ENCODE data around the gene ATG4C. TPM values are rescaled to one million over a fixed set of nuclear protein-coding genes. Genes with fewer than 3 reads are reported as not detected.

The ATG4C gene
- total and polyA plus RNA-seq, 2 of the 4 experiments (the other 2 are of a cell fraction) = 4.7 to 7.2 TPM

DNA sequence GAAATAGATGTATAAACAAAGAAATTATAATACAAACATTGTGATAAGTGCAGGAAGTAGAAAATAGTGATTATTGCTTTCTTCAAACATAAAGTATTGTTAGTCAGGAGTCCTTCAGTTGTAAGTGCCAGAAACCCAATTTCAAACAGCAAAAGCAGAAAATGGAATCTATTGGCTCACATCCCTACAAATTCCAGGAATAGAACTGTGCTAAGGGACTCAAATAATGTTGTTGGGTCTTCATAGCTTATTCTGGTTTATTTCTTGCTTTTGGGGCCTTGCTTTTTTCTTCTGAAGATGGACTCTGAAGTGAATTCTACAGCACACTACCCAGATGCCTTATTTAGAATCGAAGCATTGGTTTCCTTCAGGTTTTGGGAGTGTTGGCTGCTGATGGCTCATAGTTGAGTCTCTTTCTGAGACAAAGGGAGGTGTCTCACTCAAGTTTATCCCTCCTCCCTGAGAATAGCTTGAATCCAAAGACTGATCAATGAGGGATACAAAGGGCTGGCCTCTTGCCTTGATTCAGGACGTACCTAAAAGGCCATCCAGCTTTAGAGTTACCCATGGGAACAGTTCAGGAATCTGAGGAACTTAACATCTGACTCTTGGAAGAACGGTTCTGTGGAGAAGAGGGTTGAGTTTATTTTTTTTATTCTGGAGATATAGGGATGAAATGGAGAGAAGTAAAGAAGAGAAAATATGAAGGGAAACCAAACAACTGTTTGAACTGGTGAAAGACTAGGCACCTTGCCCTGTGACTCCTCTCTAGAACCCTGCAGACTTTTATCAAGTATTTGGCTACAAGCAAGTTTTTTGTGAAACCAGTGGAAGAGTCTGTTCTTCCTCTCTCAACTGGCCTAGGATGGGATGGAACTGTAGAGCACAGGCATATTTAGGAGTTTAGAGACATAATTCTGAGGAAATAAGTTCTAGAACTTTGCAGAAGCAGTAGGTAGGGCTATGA lies 39.0 kb upstream of the ATG4C start:
- WGBS, 2 experiments (ENCODE audit: extremely low coverage in 2 of 2, insufficient read length in 1 of 2) = no CpG with 5 or more reads among the region's 3 CpGs
- intact Hi-C loops (cut with micrococcal nuclease) (no loop called here), dilution Hi-C loops (cut with HindIII; ENCODE audit: low sequenced_read_pairs, unreplicated experiment) (no loop called here), in situ Hi-C loops (cut with MboI; ENCODE audit: low sequenced_read_pairs) (loop anchor here (5.0 to 25.0 kb wide), 2 partner anchors 238 to 558 kb away; partner anchors contain the start of gene L1TD1)
- Histone ChIP-seq H4K91ac (ENCODE audit: insufficient read depth, low read depth, low read length) (peak overlapping the region; percentile 42; the same call in 1 of the 2 replicates), H3K9ac (ENCODE audit: low read depth, low read length) (no peak overlapping the region), H3K23ac (ENCODE audit: low read depth, low read length) (peak overlapping the region; percentile 13; the same call in 1 of the 2 replicates), H3K27me3 (ENCODE audit: control insufficient read depth, insufficient read depth, low read length) (no peaks in the 10 kb centered on the region), H3K4me3 (ENCODE audit: insufficient read depth, low read depth, low read length) (no peak overlapping the region), H3K9me3 (ENCODE audit: control insufficient read depth, insufficient read depth, low read length) (no peaks in the 10 kb centered on the region), H3K18ac (ENCODE audit: low read depth, low read length) (no peak overlapping the region), H2BK15ac (ENCODE audit: low read depth, low read length) (no peak overlapping the region), H3K4me2 (ENCODE audit: low read depth, low read length) (no peak overlapping the region), H4K8ac (ENCODE audit: low read depth in 2 of 2, low read length in 2 of 2) (no peak overlapping the region), H2AK9ac (replicated peaks; ENCODE audit: low read depth, low read length, poor library complexity) (peak overlapping the region; percentile 7), H2AFZ (replicated peaks; ENCODE audit: low read length, poor library complexity) (no peak overlapping the region), H3K79me1 (ENCODE audit: low read depth in 1 of 2, low read length in 2 of 2) (no peaks in the 10 kb centered on the region), H3K4ac (ENCODE audit: low read depth, low read length) (no peak overlapping the region), H2BK5ac (ENCODE audit: low read depth, low read length, poor library complexity, severe bottlenecking) (no peak overlapping the region), H3K14ac (replicated peaks; ENCODE audit: low read depth, low read length) (0 out of 2 replicates have a peak overlapping the region, but pooled peaks have one; percentile 13), H3K56ac (ENCODE audit: extremely low read depth, insufficient read depth, low read length) (no peak overlapping the region), H3K4me1 (ENCODE audit: control insufficient read depth, insufficient read depth, low read length) (peaks cover 4% of the 10 kb centered on the region; the same call in 1 of the 2 replicates), H2AK5ac (ENCODE audit: low read depth, low read length) (peak overlapping the region; percentile 49; the same call in 1 of the 2 replicates), H4K20me1 (ENCODE audit: insufficient read depth, low read length) (no peaks in the 10 kb centered on the region), H3K27ac (ENCODE audit: insufficient read depth, low read length) (no peak overlapping the region), H4K5ac (ENCODE audit: low read depth, low read length) (no peak overlapping the region; the same call in 1 of the 2 replicates), H3K9me1 (ENCODE audit: insufficient read depth, low read length) (no peaks in the 10 kb centered on the region), H3K36me3 (ENCODE audit: control insufficient read depth, insufficient read depth, low read length) (no peaks in the 10 kb centered on the region), H2BK120ac (ENCODE audit: low read depth, low read length) (no peak overlapping the region), H2BK20ac (ENCODE audit: low read depth, low read length) (no peak overlapping the region)
- ATAC-seq (ENCODE audit: low read depth) (peak; percentile 32), DNase-seq (no peak)
- ChIA-PET POLR2A (ENCODE audit: unreplicated experiment) (interaction anchor here (0.6 to 0.7 kb wide), 2 partner anchors 228 to 303 kb away, joined by 3 to 4 read pairs; no protein-coding TSS in a partner anchor), CTCF (interaction anchor here (0.8 to 1.1 kb wide), 3 partner anchors 19 to 266 kb away, joined by 3 read pairs; no protein-coding TSS in a partner anchor)
- no TSS peak for BruUV-seq (replicated peaks)
- TF ChIP-seq, protein P1, sequence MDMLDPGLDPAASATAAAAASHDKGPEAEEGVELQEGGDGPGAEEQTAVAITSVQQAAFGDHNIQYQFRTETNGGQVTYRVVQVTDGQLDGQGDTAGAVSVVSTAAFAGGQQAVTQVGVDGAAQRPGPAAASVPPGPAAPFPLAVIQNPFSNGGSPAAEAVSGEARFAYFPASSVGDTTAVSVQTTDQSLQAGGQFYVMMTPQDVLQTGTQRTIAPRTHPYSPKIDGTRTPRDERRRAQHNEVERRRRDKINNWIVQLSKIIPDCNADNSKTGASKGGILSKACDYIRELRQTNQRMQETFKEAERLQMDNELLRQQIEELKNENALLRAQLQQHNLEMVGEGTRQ (IDR thresholded peaks at IDR 0.05; ENCODE audit: low read depth, low read length) = no peak
- TF ChIP-seq, protein P2, sequence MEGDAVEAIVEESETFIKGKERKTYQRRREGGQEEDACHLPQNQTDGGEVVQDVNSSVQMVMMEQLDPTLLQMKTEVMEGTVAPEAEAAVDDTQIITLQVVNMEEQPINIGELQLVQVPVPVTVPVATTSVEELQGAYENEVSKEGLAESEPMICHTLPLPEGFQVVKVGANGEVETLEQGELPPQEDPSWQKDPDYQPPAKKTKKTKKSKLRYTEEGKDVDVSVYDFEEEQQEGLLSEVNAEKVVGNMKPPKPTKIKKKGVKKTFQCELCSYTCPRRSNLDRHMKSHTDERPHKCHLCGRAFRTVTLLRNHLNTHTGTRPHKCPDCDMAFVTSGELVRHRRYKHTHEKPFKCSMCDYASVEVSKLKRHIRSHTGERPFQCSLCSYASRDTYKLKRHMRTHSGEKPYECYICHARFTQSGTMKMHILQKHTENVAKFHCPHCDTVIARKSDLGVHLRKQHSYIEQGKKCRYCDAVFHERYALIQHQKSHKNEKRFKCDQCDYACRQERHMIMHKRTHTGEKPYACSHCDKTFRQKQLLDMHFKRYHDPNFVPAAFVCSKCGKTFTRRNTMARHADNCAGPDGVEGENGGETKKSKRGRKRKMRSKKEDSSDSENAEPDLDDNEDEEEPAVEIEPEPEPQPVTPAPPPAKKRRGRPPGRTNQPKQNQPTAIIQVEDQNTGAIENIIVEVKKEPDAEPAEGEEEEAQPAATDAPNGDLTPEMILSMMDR (conservative IDR thresholded peaks at IDR 0.05; ENCODE audit: low read depth, low read length) = no peak
- TF ChIP-seq FOS (IDR thresholded peaks at IDR 0.05; ENCODE audit: low read depth, low read length) (no peak), RFX5 (IDR thresholded peaks at IDR 0.05; ENCODE audit: low read depth, low read length) (no peak), CHD1 (IDR thresholded peaks at IDR 0.05; ENCODE audit: low read depth, low read length) (no peak), BHLHE40 (IDR thresholded peaks at IDR 0.05; ENCODE audit: low read depth, low read length) (no peak), SMC3 (IDR thresholded peaks at IDR 0.05; ENCODE audit: low read depth, low read length) (no peak), CEBPB (IDR thresholded peaks at IDR 0.05; ENCODE audit: low read depth, low read length) (no peak), RAD21 (IDR thresholded peaks at IDR 0.05; ENCODE audit: low read length) (no peak), NFE2L2 (IDR thresholded peaks at IDR 0.05; ENCODE audit: low read depth, low read length) (no peak), MAZ (IDR thresholded peaks at IDR 0.05; ENCODE audit: borderline replicate concordance, low read depth, low read length) (no peak), RCOR1 (IDR thresholded peaks at IDR 0.05; ENCODE audit: insufficient replicate concordance, low read length) (no peak)
- TF ChIP-seq, protein P3, sequence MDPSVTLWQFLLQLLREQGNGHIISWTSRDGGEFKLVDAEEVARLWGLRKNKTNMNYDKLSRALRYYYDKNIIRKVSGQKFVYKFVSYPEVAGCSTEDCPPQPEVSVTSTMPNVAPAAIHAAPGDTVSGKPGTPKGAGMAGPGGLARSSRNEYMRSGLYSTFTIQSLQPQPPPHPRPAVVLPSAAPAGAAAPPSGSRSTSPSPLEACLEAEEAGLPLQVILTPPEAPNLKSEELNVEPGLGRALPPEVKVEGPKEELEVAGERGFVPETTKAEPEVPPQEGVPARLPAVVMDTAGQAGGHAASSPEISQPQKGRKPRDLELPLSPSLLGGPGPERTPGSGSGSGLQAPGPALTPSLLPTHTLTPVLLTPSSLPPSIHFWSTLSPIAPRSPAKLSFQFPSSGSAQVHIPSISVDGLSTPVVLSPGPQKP (IDR thresholded peaks at IDR 0.05; ENCODE audit: borderline replicate concordance, low read depth, low read length) = no peak

Measured in IMR-90 (cell line).